ENCODE measurements around the gene ARHGAP28. TPM values are rescaled to one million over a fixed set of nuclear protein-coding genes. Genes with fewer than 3 reads are reported as not detected.

The ARHGAP28 gene
- polyA plus RNA-seq, 3 donors = not detected

- Histone ChIP-seq H2AFZ (ENCODE audit: insufficient read depth, low read depth, low read length, poor library complexity, severe bottlenecking) (no peak overlapping the region), H3K79me2 (ENCODE audit: insufficient read depth, low read length) (no peaks in the 10 kb centered on the region), H3K36me3 (replicated peaks in 1 of 2; ENCODE audit: control insufficient read depth in 1 of 2, insufficient read depth in 2 of 2, low read length in 2 of 2) (no peaks in the 10 kb centered on the region), H3K27me3 (ENCODE audit: control insufficient read depth in 2 of 2, insufficient read depth in 2 of 2, low read length in 2 of 2) (no peaks in the 10 kb centered on the region), H3K4me2 (replicated peaks; ENCODE audit: extremely low read depth, low read length, poor library complexity, severe bottlenecking) (no peak overlapping the region), H3K4me1 (ENCODE audit: control insufficient read depth in 1 of 2, insufficient read depth in 2 of 2, low read length in 2 of 2) (no peaks in the 10 kb centered on the region), H3K9me3 (replicated peaks in 1 of 2; ENCODE audit: control insufficient read depth in 1 of 2, insufficient read depth in 1 of 2, low read length in 2 of 2) (no peaks in the 10 kb centered on the region), H3K4me3 (replicated peaks in 1 of 3; ENCODE audit: low read depth in 2 of 3, low read length in 3 of 3) (no peak overlapping the region), H4K20me1 (ENCODE audit: insufficient read depth, low read length) (no peaks in the 10 kb centered on the region), H3K9ac (ENCODE audit: insufficient read depth, low read length, poor library complexity, severe bottlenecking) (no peak overlapping the region), H3K27ac (ENCODE audit: low read depth in 1 of 2, low read length in 2 of 2) (no peak overlapping the region)
- H3K4me3 Mint-ChIP-seq = no peak overlapping the region
- peaks cover 0 to 8% (median 3%) of the 10 kb centered on the region in 7 donors for H3K9me3 Mint-ChIP-seq
- intact Hi-C loops (cut with micrococcal nuclease) = no loop called here
- no peak for DNase-seq
- WGBS (ENCODE audit: insufficient coverage) = no CpG with 5 or more reads among the region's 5 CpGs
- no peak for TF ChIP-seq CTCF (IDR thresholded peaks at IDR 0.05)
- no peak overlapping the region for H3K27ac Mint-ChIP-seq
- H3K36me3 Mint-ChIP-seq = no peaks in the 10 kb centered on the region
- H3K4me1 Mint-ChIP-seq = no peaks in the 10 kb centered on the region
- H3K27me3 Mint-ChIP-seq (ENCODE audit: low read depth in 3 of 3) = peaks cover 0 to 3% (median 2%) of the 10 kb centered on the region in 3 donors
Measured at GRCh38 chr18:6778459-6779247, 49.1 kb downstream of the ARHGAP28 start.

GRCh38 chr18:6781142-6781714 lies 51.7 kb downstream of the ARHGAP28 start:
- Histone ChIP-seq H4K20me1 (ENCODE audit: insufficient read depth, low read length) (no peaks in the 10 kb centered on the region), H3K27me3 (ENCODE audit: control insufficient read depth in 2 of 2, insufficient read depth in 2 of 2, low read length in 2 of 2) (no peaks in the 10 kb centered on the region), H3K9ac (ENCODE audit: insufficient read depth, low read length, poor library complexity, severe bottlenecking) (no peak overlapping the region), H3K36me3 (replicated peaks in 1 of 2; ENCODE audit: control insufficient read depth in 1 of 2, insufficient read depth in 2 of 2, low read length in 2 of 2) (no peaks in the 10 kb centered on the region), H3K4me2 (replicated peaks; ENCODE audit: extremely low read depth, low read length, poor library complexity, severe bottlenecking) (no peak overlapping the region), H3K9me3 (replicated peaks in 1 of 2; ENCODE audit: control insufficient read depth in 1 of 2, insufficient read depth in 1 of 2, low read length in 2 of 2) (no peaks in the 10 kb centered on the region), H3K79me2 (ENCODE audit: insufficient read depth, low read length) (no peaks in the 10 kb centered on the region), H3K4me1 (ENCODE audit: control insufficient read depth in 1 of 2, insufficient read depth in 2 of 2, low read length in 2 of 2) (no peaks in the 10 kb centered on the region), H3K4me3 (replicated peaks in 1 of 3; ENCODE audit: low read depth in 2 of 3, low read length in 3 of 3) (no peak overlapping the region), H3K27ac (ENCODE audit: low read depth in 1 of 2, low read length in 2 of 2) (no peak overlapping the region), H2AFZ (ENCODE audit: insufficient read depth, low read depth, low read length, poor library complexity, severe bottlenecking) (no peak overlapping the region)
- intact Hi-C loops (cut with micrococcal nuclease) = no loop called here
- TF ChIP-seq CTCF (IDR thresholded peaks at IDR 0.05) = no peak
- WGBS (ENCODE audit: insufficient coverage) = 73% methylated on average over 4 of the region's 7 CpGs
- H3K9me3 Mint-ChIP-seq = peaks cover 0 to 8% (median 4%) of the 10 kb centered on the region in 7 donors
- no peak overlapping the region for H3K4me3 Mint-ChIP-seq
- no peaks in the 10 kb centered on the region for H3K4me1 Mint-ChIP-seq
- peaks cover 0 to 2% (median 2%) of the 10 kb centered on the region in 3 donors for H3K27me3 Mint-ChIP-seq (ENCODE audit: low read depth in 3 of 3)
- no peak overlapping the region for H3K27ac Mint-ChIP-seq
- H3K36me3 Mint-ChIP-seq = no peaks in the 10 kb centered on the region
- no peak for DNase-seq
